ENCODE measurements around the gene PPP1R3G. TPM values are rescaled to one million over a fixed set of nuclear protein-coding genes. Genes with fewer than 3 reads are reported as not detected.

PPP1R3G gene
- total RNA-seq, 1 donor from 2014 or later: 4.4 TPM

GRCh38 chr6:5096482-5096881 lies 11.3 kb downstream of the PPP1R3G start:
- peaks cover 5% of the 10 kb centered on the region for H3K4me1 ChIP-seq
- H3K9me3 ChIP-seq: no peaks in the 10 kb centered on the region
- no peak for DNase-seq (ENCODE audit: extremely low spot score in 2 of 2)
- no peak overlapping the region for H3K27ac ChIP-seq
- H3K4me3 ChIP-seq: no peak overlapping the region
- no peak for TF ChIP-seq POLR2AphosphoS5 (IDR thresholded peaks at IDR 0.05; ENCODE audit: insufficient read depth in 1 of 2, low read depth in 1 of 2)
- no peak for TF ChIP-seq CTCF (IDR thresholded peaks at IDR 0.05)
- TF ChIP-seq POLR2A (IDR thresholded peaks at IDR 0.05): no peak
- intact Hi-C loops (cut with DNase I): no loop called here
- no peaks in the 10 kb centered on the region for H3K27me3 ChIP-seq
- no peaks in the 10 kb centered on the region for H3K36me3 ChIP-seq

GRCh38 chr6:5098501-5099270 lies 13.5 kb downstream of the PPP1R3G start:
- intact Hi-C loops (cut with DNase I): no loop called here

DNA sequence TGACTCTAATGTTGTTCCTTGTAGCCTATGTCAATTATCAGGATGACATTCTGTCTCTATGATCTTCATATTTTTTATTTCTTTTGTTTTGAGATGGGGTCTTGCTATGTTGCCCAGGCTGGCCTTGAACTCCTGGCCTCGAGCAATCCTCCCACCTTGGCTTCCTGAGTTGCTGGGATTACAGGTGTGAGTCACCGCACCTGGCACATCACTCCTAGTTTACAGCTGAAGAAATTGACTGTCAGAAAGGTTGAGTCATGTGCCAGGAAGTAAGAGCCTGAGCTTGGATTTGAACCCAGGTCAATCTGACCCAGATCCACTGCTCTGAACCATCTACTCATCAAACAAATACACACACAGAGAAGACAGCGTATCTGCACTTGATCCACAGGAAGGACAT lies 14.4 kb downstream of the PPP1R3G start:
- Histone ChIP-seq H3K9me3 (no peaks in the 10 kb centered on the region), H3K27ac (no peak overlapping the region), H3K4me3 (no peak overlapping the region), H3K27me3 (no peaks in the 10 kb centered on the region), H3K36me3 (no peaks in the 10 kb centered on the region), H3K4me1 (no peaks in the 10 kb centered on the region)
- DNase-seq (ENCODE audit: extremely low spot score in 2 of 2): no peak
- TF ChIP-seq POLR2AphosphoS5 (IDR thresholded peaks at IDR 0.05; ENCODE audit: insufficient read depth in 1 of 2, low read depth in 1 of 2) (no peak), CTCF (IDR thresholded peaks at IDR 0.05) (no peak), POLR2A (IDR thresholded peaks at IDR 0.05) (no peak)
- intact Hi-C loops (cut with DNase I): no loop called here

More at GRCh38 chr6:5098501-5099270, 13.5 kb downstream of the PPP1R3G start:
- Histone ChIP-seq H3K4me3 (no peak overlapping the region), H3K4me1 (peaks cover 5% of the 10 kb centered on the region), H3K27me3 (no peaks in the 10 kb centered on the region), H3K9me3 (no peaks in the 10 kb centered on the region), H3K36me3 (no peaks in the 10 kb centered on the region), H3K27ac (no peak overlapping the region)
- no peak for TF ChIP-seq CTCF (IDR thresholded peaks at IDR 0.05)
- no peak for TF ChIP-seq POLR2AphosphoS5 (IDR thresholded peaks at IDR 0.05; ENCODE audit: insufficient read depth in 1 of 2, low read depth in 1 of 2)
- TF ChIP-seq POLR2A (IDR thresholded peaks at IDR 0.05): no peak
- DNase-seq (ENCODE audit: extremely low spot score in 2 of 2): no peak

- DNase-seq (ENCODE audit: extremely low spot score in 2 of 2): no peak
- intact Hi-C loops (cut with DNase I): no loop called here
- Histone ChIP-seq H3K36me3 (no peaks in the 10 kb centered on the region), H3K4me1 (no peaks in the 10 kb centered on the region), H3K9me3 (no peaks in the 10 kb centered on the region), H3K4me3 (no peak overlapping the region), H3K27ac (no peak overlapping the region), H3K27me3 (no peaks in the 10 kb centered on the region)
- TF ChIP-seq CTCF (IDR thresholded peaks at IDR 0.05) (no peak), POLR2AphosphoS5 (IDR thresholded peaks at IDR 0.05; ENCODE audit: insufficient read depth in 1 of 2, low read depth in 1 of 2) (no peak), POLR2A (IDR thresholded peaks at IDR 0.05) (no peak)
Observed at GRCh38 chr6:5100806-5101205, 15.7 kb downstream of the PPP1R3G start.

GRCh38 chr6:5102267-5102970 lies 17.3 kb downstream of the PPP1R3G start:
- Histone ChIP-seq H3K4me3 (no peak overlapping the region), H3K27ac (no peak overlapping the region), H3K4me1 (no peaks in the 10 kb centered on the region), H3K9me3 (no peaks in the 10 kb centered on the region), H3K27me3 (no peaks in the 10 kb centered on the region), H3K36me3 (no peaks in the 10 kb centered on the region)
- intact Hi-C loops (cut with DNase I): no loop called here
- TF ChIP-seq POLR2AphosphoS5 (IDR thresholded peaks at IDR 0.05; ENCODE audit: insufficient read depth in 1 of 2, low read depth in 1 of 2): no peak
- no peak for TF ChIP-seq CTCF (IDR thresholded peaks at IDR 0.05)
- no peak for TF ChIP-seq POLR2A (IDR thresholded peaks at IDR 0.05)
- no peak for DNase-seq (ENCODE audit: extremely low spot score in 2 of 2)

All from vagina (tissue), 2 donors.